22Rv1 (cell line): ENCODE results near the gene ATP8B2.

Experiments
- CTCF ChIP-seq: fragments of 450-650 bp; IDR thresholded peaks from 2 replicates; pipeline ENCODE4 v1.5.1; 2017; ENCODE audit warnings: mild to moderate bottlenecking
- ZFX ChIP-seq: fragments of 450-650 bp; IDR thresholded peaks from 2 replicates; pipeline ENCODE4 v1.6.1; 2017; ENCODE audit warnings: antibody characterized with exemption, borderline replicate concordance

DNA sequence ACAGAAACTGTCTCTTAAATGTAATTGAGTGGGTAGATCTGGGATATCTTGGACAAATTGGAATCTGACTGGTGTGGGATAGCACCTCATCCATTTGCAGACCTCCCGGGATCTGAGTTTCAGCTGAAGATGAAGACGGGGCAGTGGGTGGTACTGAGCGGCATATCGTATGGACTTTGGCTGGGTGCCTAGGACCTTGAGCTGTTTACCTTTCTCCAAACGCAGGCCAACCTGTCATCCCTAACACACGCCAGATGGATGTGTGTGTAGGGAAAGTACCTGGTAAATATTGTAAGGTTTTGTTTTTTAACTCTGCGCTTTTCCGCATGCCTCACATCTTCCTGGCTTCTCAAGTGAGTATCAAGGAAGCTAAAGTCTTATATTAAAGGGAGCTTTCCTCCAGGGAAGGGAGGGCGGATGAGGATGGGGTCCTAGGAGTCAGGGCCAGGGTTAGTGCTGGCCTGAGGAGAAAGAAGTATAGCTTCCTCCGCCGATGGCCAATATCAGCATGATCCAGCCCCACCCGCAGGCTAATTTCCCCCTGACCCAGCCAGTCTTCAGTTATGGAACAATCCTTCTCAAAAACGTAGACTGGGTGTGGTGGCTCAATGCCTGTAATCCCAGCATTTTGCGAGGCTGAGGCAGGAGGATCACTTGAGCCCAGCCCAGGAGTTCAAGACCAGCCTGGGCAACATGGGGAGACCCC is 26.2 kb downstream of the ATP8B2 start:
- TF ChIP-seq CTCF (no peak), ZFX (no peak)
